Measurements from ENCODE around the gene SELENOH. TPM values are rescaled to one million over a fixed set of nuclear protein-coding genes. Genes with fewer than 3 reads are reported as not detected.
A peak's percentile ranks its signal among the peaks of the same experiment; 100 is the strongest.

The SELENOH gene
- total RNA-seq, 1 donor from 2014 or later, result 123 TPM

GRCh38 chr11:57744357-57744756 is 3.1 kb downstream of the SELENOH start:
- peaks cover 10% of the 10 kb centered on the region for H3K4me1 Mint-ChIP-seq (ENCODE audit: low read depth, unreplicated experiment)
- H3K27me3 Mint-ChIP-seq (ENCODE audit: low read depth, unreplicated experiment), result no peaks in the 10 kb centered on the region
- peaks cover 22% of the 10 kb centered on the region for H3K36me3 Mint-ChIP-seq (ENCODE audit: low read depth, unreplicated experiment)
- no peak overlapping the region for H3K4me2 ChIP-seq (ENCODE audit: low read length)
- no peak for DNase-seq (ENCODE audit: low read depth)
- H2AFZ ChIP-seq (ENCODE audit: low read depth, low read length), result no peak overlapping the region
- peaks cover 30% of the 10 kb centered on the region for H3K79me2 ChIP-seq (ENCODE audit: insufficient read depth, low read length)
- H3K27ac ChIP-seq (ENCODE audit: low read depth, low read length), result no peak overlapping the region
- peaks cover 14% of the 10 kb centered on the region for H3K36me3 ChIP-seq (ENCODE audit: insufficient read depth, low read length)
- TF ChIP-seq CTCF (IDR thresholded peaks at IDR 0.05; ENCODE audit: insufficient read depth, low read depth, low read length) (no peak), EZH2 (IDR thresholded peaks at IDR 0.05; ENCODE audit: insufficient read depth, low read length) (no peak)
- H3K27ac Mint-ChIP-seq (ENCODE audit: unreplicated experiment), result no peak overlapping the region
- H3K4me1 ChIP-seq (ENCODE audit: insufficient read depth, low read length), result peaks cover 8% of the 10 kb centered on the region
- no peaks in the 10 kb centered on the region for H3K9me3 Mint-ChIP-seq (ENCODE audit: unreplicated experiment)
- no peak for FAIRE-seq
- H3K4me3 ChIP-seq (ENCODE audit: insufficient read depth, low read depth, low read length), result no peak overlapping the region
- no peaks in the 10 kb centered on the region for H3K9me3 ChIP-seq (ENCODE audit: insufficient read depth, low read depth, low read length)
- no peak overlapping the region for H3K9ac ChIP-seq (ENCODE audit: low read length)
- no peak overlapping the region for H3K4me3 Mint-ChIP-seq (ENCODE audit: unreplicated experiment)
- no peaks in the 10 kb centered on the region for H3K27me3 ChIP-seq (ENCODE audit: insufficient read depth, low read length)
- H4K20me1 ChIP-seq (ENCODE audit: insufficient read depth, low read length), result peaks cover 21% of the 10 kb centered on the region

DNA sequence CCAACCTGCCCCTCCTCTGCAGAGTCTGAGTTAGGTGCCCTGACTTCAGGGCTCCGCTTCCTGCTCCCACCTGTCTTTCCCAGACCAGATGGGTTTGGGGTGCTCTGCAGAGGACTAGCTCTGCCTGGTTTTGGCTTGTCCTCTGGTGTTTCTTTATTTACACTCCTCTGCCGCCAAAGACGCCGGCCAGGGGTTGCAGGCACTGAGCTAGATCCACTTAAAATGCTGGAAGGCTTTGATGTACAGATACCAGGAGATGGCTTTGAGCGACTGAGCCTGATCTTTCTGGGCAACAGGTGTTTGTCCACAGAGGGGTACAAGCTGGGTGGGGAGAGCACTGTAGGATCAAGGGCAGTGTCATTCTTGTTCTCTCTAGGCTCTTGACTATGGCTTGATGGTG is 3.9 kb downstream of the SELENOH start:
- Histone ChIP-seq H3K27me3 (ENCODE audit: insufficient read depth, low read length) (no peaks in the 10 kb centered on the region), H3K4me3 (ENCODE audit: insufficient read depth, low read depth, low read length) (no peak overlapping the region), H2AFZ (ENCODE audit: low read depth, low read length) (no peak overlapping the region), H3K9me3 (ENCODE audit: insufficient read depth, low read depth, low read length) (no peaks in the 10 kb centered on the region), H3K4me1 (ENCODE audit: insufficient read depth, low read length) (peaks cover 8% of the 10 kb centered on the region), H3K36me3 (ENCODE audit: insufficient read depth, low read length) (peaks cover 14% of the 10 kb centered on the region), H3K4me2 (ENCODE audit: low read length) (no peak overlapping the region), H3K79me2 (ENCODE audit: insufficient read depth, low read length) (peaks cover 30% of the 10 kb centered on the region), H4K20me1 (ENCODE audit: insufficient read depth, low read length) (peaks cover 21% of the 10 kb centered on the region), H3K27ac (ENCODE audit: low read depth, low read length) (no peak overlapping the region), H3K9ac (ENCODE audit: low read length) (no peak overlapping the region)
- no peak for TF ChIP-seq CTCF (IDR thresholded peaks at IDR 0.05; ENCODE audit: insufficient read depth, low read depth, low read length)
- TF ChIP-seq EZH2 (IDR thresholded peaks at IDR 0.05; ENCODE audit: insufficient read depth, low read length), result no peak
- FAIRE-seq, result no peak
- Mint-ChIP-seq H3K36me3 (ENCODE audit: low read depth, unreplicated experiment) (peaks cover 22% of the 10 kb centered on the region), H3K4me3 (ENCODE audit: unreplicated experiment) (no peak overlapping the region), H3K4me1 (ENCODE audit: low read depth, unreplicated experiment) (peaks cover 10% of the 10 kb centered on the region), H3K27me3 (ENCODE audit: low read depth, unreplicated experiment) (no peaks in the 10 kb centered on the region), H3K27ac (ENCODE audit: unreplicated experiment) (peak overlapping the region; percentile 62), H3K9me3 (ENCODE audit: unreplicated experiment) (no peaks in the 10 kb centered on the region)
- DNase-seq (ENCODE audit: low read depth), result no peak

DNA sequence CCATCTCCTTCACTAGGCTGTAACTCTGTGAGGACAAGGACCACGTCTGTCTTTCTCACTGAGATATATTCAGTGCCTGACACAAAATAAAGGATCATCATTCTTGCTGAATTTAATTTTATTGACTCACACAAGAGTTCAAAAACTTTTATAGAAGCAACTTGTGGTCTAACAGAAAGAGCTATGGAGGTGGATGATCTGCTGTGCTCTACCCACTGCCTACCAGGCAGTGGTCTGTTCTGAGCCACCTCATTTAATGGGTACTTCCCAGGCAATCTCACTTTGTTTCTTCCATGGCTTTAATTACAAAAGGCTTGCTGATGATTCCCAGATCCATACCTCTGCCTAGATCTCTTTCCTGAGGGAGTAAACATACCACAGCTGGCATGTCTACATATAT is 5.6 kb downstream of the SELENOH start:
- TF ChIP-seq CTCF (IDR thresholded peaks at IDR 0.05; ENCODE audit: insufficient read depth, low read depth, low read length), result no peak
- TF ChIP-seq EZH2 (IDR thresholded peaks at IDR 0.05; ENCODE audit: insufficient read depth, low read length), result no peak
- H2AFZ ChIP-seq (ENCODE audit: low read depth, low read length), result no peak overlapping the region
- no peak for FAIRE-seq
- no peak overlapping the region for H3K4me3 ChIP-seq (ENCODE audit: insufficient read depth, low read depth, low read length)
- H3K4me1 ChIP-seq (ENCODE audit: insufficient read depth, low read length), result peaks cover 8% of the 10 kb centered on the region
- Mint-ChIP-seq H3K27me3 (ENCODE audit: low read depth, unreplicated experiment) (no peaks in the 10 kb centered on the region), H3K9me3 (ENCODE audit: unreplicated experiment) (no peaks in the 10 kb centered on the region), H3K4me1 (ENCODE audit: low read depth, unreplicated experiment) (peaks cover 12% of the 10 kb centered on the region), H3K27ac (ENCODE audit: unreplicated experiment) (no peak overlapping the region), H3K4me3 (ENCODE audit: unreplicated experiment) (no peak overlapping the region), H3K36me3 (ENCODE audit: low read depth, unreplicated experiment) (peaks cover 22% of the 10 kb centered on the region)
- H3K79me2 ChIP-seq (ENCODE audit: insufficient read depth, low read length), result peaks cover 26% of the 10 kb centered on the region
- peaks cover 21% of the 10 kb centered on the region for H4K20me1 ChIP-seq (ENCODE audit: insufficient read depth, low read length)
- H3K9me3 ChIP-seq (ENCODE audit: insufficient read depth, low read depth, low read length), result no peaks in the 10 kb centered on the region
- no peaks in the 10 kb centered on the region for H3K27me3 ChIP-seq (ENCODE audit: insufficient read depth, low read length)
- no peak overlapping the region for H3K9ac ChIP-seq (ENCODE audit: low read length)
- peaks cover 14% of the 10 kb centered on the region for H3K36me3 ChIP-seq (ENCODE audit: insufficient read depth, low read length)
- no peak for DNase-seq (ENCODE audit: low read depth)
- no peak overlapping the region for H3K4me2 ChIP-seq (ENCODE audit: low read length)
- H3K27ac ChIP-seq (ENCODE audit: low read depth, low read length), result no peak overlapping the region
